ENCODE measurements around the gene ETV6.

Gene ETV6

GRCh38 chr12:11859705-11860425 lies 210.4 kb downstream of the ETV6 start:
- DNase-seq (ENCODE audit: low spot score), result no peak

GRCh38 chr12:11861155-11861863 lies 211.8 kb downstream of the ETV6 start:
- DNase-seq (ENCODE audit: low spot score), result no peak

- DNase-seq (ENCODE audit: low spot score), result no peak
These were observed 212.6 kb downstream of the ETV6 start for GRCh38 chr12:11861864-11862600.

- no peak for DNase-seq (ENCODE audit: low spot score)
These were observed 213.3 kb downstream of the ETV6 start for GRCh38 chr12:11862798-11863197.

GRCh38 chr12:11863478-11863906 lies 214.0 kb downstream of the ETV6 start:
- no peak for DNase-seq (ENCODE audit: low spot score)

- DNase-seq (ENCODE audit: low spot score), result no peak
These were observed 214.5 kb downstream of the ETV6 start for GRCh38 chr12:11863988-11864387.

GRCh38 chr12:11865824-11866223 lies 216.3 kb downstream of the ETV6 start:
- DNase-seq (ENCODE audit: low spot score), result no peak

GRCh38 chr12:11868027-11868426 lies 218.6 kb downstream of the ETV6 start:
- no peak for DNase-seq (ENCODE audit: low spot score)

GRCh38 chr12:11869406-11869805 lies 219.9 kb downstream of the ETV6 start:
- no peak for DNase-seq (ENCODE audit: low spot score)

GRCh38 chr12:11870041-11870451 lies 220.6 kb downstream of the ETV6 start:
- DNase-seq (ENCODE audit: low spot score), result no peak

- no peak for DNase-seq (ENCODE audit: low spot score)
These were observed 222.6 kb downstream of the ETV6 start for GRCh38 chr12:11872055-11872454.

- no peak for DNase-seq (ENCODE audit: low spot score)
These were observed 226.0 kb downstream of the ETV6 start for GRCh38 chr12:11875414-11875935.

- no peak for DNase-seq (ENCODE audit: low spot score)
These were observed 226.8 kb downstream of the ETV6 start for GRCh38 chr12:11876307-11876706.

- no peak for DNase-seq (ENCODE audit: low spot score)
These were observed 227.8 kb downstream of the ETV6 start for GRCh38 chr12:11877102-11877826.

- no peak for DNase-seq (ENCODE audit: low spot score)
These were observed 228.7 kb downstream of the ETV6 start for GRCh38 chr12:11877869-11878780.

- DNase-seq (ENCODE audit: low spot score), result no peak
These were observed 229.8 kb downstream of the ETV6 start for GRCh38 chr12:11879306-11879705.

- no peak for DNase-seq (ENCODE audit: low spot score)
These were observed 230.9 kb downstream of the ETV6 start for GRCh38 chr12:11880381-11880780.

GRCh38 chr12:11881835-11882234 lies 232.4 kb downstream of the ETV6 start:
- DNase-seq (ENCODE audit: low spot score), result no peak

GRCh38 chr12:11882301-11883019 lies 233.0 kb downstream of the ETV6 start:
- DNase-seq (ENCODE audit: low spot score), result no peak

- no peak for DNase-seq (ENCODE audit: low spot score)
These were observed 234.6 kb downstream of the ETV6 start for GRCh38 chr12:11884116-11884515.

All from cerebellar cortex (tissue), 1 donor.